Neural progenitor cell (in vitro differentiated cells): ENCODE measurements around the gene ERC2. TPM values are rescaled to one million over a fixed set of nuclear protein-coding genes. Genes with fewer than 3 reads are reported as not detected.

Source experiments
- DNase-seq: peaks from one replicate; pipeline ENCODE4 v3.0.0-alpha.2; 2016; ENCODE audit warnings: low spot score
- H2AFZ ChIP-seq: fragments of 200-600 bp; sonication (generic); replicated peaks from 2 replicates; pipeline ENCODE4 v1.6.1; 2016; ENCODE audit warnings: antibody characterized with exemption
- H3F3A ChIP-seq: fragments of 200-600 bp; sonication (generic); 2 replicates; pipeline ENCODE4 v1.6.1; 2016; ENCODE audit warnings: antibody characterized with exemption, low read depth
- H3K27ac ChIP-seq: fragments of 200-600 bp; sonication (generic); 2 replicates; pipeline ENCODE4 v1.5.1; 2016; ENCODE audit warnings: mild to moderate bottlenecking
- H3K27me3 ChIP-seq: fragments of 200-600 bp; sonication (generic); 2 replicates; pipeline ENCODE4 v1.6.1; 2016; ENCODE audit warnings: mild to moderate bottlenecking, moderate library complexity
- H3K36me3 ChIP-seq: fragments of 200-600 bp; sonication (generic); 2 replicates; pipeline ENCODE4 v1.5.1; 2016
- H3K4me1 ChIP-seq: fragments of 200-600 bp; sonication (generic); 2 replicates; pipeline ENCODE4 v1.6.1; 2016; ENCODE audit warnings: mixed run types
- H3K4me2 ChIP-seq: fragments of 200-600 bp; sonication (generic); 2 replicates; pipeline ENCODE4 v1.6.1; 2016
- H3K4me3 ChIP-seq: fragments of 200-600 bp; sonication (generic); 2 replicates; pipeline ENCODE4 v1.5.1; 2016
- H3K79me2 ChIP-seq: fragments of 200-600 bp; sonication (generic); 2 replicates; pipeline ENCODE4 v1.6.1; 2016; ENCODE audit warnings: low read depth
- H3K9ac ChIP-seq: fragments of 200-600 bp; sonication (generic); 2 replicates; pipeline ENCODE4 v1.6.1; 2016
- H3K9me3 ChIP-seq: fragments of 200-600 bp; sonication (generic); 2 replicates; pipeline ENCODE4 v1.5.1; 2016; ENCODE audit warnings: low read depth
- H4K20me1 ChIP-seq: fragments of 200-600 bp; sonication (generic); 2 replicates; pipeline ENCODE4 v1.6.1; 2016; ENCODE audit warnings: low read depth
- H3K27ac Mint-ChIP-seq: 3 replicates; pipeline ENCODE4 v1.8.0; 2021; ENCODE audit warnings: mixed read lengths
- H3K27me3 Mint-ChIP-seq: 2 replicates; pipeline ENCODE4 v1.8.0; 2022; ENCODE audit warnings: low read depth, mild to moderate bottlenecking, inconsistent platforms, moderate library complexity, mixed read lengths; ENCODE audit not compliant: insufficient read depth
- H3K36me3 Mint-ChIP-seq: 3 replicates; pipeline ENCODE4 v1.8.0; 2021; ENCODE audit warnings: mixed read lengths
- H3K4me1 Mint-ChIP-seq: 3 replicates; pipeline ENCODE4 v1.8.0; 2021; ENCODE audit warnings: mixed read lengths
- H3K4me3 Mint-ChIP-seq: 3 replicates; pipeline ENCODE4 v1.8.0; 2021; ENCODE audit warnings: mild to moderate bottlenecking, moderate library complexity, mixed read lengths
- H3K9me3 Mint-ChIP-seq: 3 replicates; pipeline ENCODE4 v1.8.0; 2020; ENCODE audit warnings: mixed read lengths
- EZH2 ChIP-seq: fragments of 200-600 bp; sonication (generic); IDR thresholded peaks from 2 replicates; pipeline ENCODE4 v1.6.1; 2017; ENCODE audit warnings: antibody characterized with exemption, mild to moderate bottlenecking, moderate library complexity
- EZH2phosphoT487 ChIP-seq: fragments of 200-600 bp; sonication (generic); IDR thresholded peaks from 2 replicates; pipeline ENCODE4 v1.6.1; 2017; ENCODE audit warnings: antibody characterized with exemption
- total RNA-seq: library from RNA; depleted of rRNA; stranded (reverse); fragments of >200 nt; gene quantifications from 2 replicates; pipeline ENCODE4 v1.2.3, GENCODE V29; 2015; ENCODE audit warnings: low replicate concordance
- TF ChIP-seq, protein P1 (sequence below): fragments of 200-600 bp; sonication (generic); IDR thresholded peaks from 2 replicates; pipeline ENCODE4 v1.5.1; 2017; ENCODE audit warnings: antibody characterized with exemption, mild to moderate bottlenecking

Gene ERC2
- total RNA-seq, 1 donor from 2014 or later: 24.8 TPM

DNA sequence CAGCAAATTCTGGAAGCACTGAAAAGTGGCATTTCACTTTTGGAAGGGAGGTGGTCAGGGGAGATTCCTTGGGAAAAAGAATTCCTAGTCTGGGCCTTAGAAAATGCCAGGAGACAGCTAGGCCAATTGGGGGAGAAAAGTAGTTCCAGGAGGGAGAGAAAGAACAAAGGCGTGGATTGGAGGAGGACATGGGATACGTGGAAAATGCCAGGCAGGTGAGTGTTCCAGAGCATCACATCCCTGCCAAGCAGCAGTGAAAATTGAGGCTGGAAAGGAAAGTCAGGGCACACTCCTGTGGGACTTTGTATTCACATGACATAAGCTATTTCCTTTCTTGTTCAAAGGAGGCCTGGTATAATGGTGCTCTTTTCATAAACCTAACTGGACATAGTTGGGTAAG lies 846.6 kb downstream of the ERC2 start:
- H3K27me3 Mint-ChIP-seq: peaks cover 4% of the 10 kb centered on the region
- Histone ChIP-seq H2AFZ (no peak overlapping the region), H3K4me2 (no peak overlapping the region), H3K9me3 (no peaks in the 10 kb centered on the region), H3K27me3 (no peaks in the 10 kb centered on the region), H3K36me3 (no peaks in the 10 kb centered on the region), H3K79me2 (no peaks in the 10 kb centered on the region), H3K9ac (no peak overlapping the region), H4K20me1 (no peaks in the 10 kb centered on the region), H3K4me1 (peaks cover 12% of the 10 kb centered on the region), H3K4me3 (no peak overlapping the region), H3K27ac (no peak overlapping the region), H3F3A (peaks cover 3% of the 10 kb centered on the region)
- no peaks in the 10 kb centered on the region for H3K9me3 Mint-ChIP-seq
- no peak overlapping the region for H3K4me3 Mint-ChIP-seq
- TF ChIP-seq EZH2 (no peak), EZH2phosphoT487 (no peak)
- TF ChIP-seq, protein P1, sequence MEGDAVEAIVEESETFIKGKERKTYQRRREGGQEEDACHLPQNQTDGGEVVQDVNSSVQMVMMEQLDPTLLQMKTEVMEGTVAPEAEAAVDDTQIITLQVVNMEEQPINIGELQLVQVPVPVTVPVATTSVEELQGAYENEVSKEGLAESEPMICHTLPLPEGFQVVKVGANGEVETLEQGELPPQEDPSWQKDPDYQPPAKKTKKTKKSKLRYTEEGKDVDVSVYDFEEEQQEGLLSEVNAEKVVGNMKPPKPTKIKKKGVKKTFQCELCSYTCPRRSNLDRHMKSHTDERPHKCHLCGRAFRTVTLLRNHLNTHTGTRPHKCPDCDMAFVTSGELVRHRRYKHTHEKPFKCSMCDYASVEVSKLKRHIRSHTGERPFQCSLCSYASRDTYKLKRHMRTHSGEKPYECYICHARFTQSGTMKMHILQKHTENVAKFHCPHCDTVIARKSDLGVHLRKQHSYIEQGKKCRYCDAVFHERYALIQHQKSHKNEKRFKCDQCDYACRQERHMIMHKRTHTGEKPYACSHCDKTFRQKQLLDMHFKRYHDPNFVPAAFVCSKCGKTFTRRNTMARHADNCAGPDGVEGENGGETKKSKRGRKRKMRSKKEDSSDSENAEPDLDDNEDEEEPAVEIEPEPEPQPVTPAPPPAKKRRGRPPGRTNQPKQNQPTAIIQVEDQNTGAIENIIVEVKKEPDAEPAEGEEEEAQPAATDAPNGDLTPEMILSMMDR: no peak
- no peaks in the 10 kb centered on the region for H3K36me3 Mint-ChIP-seq
- DNase-seq: no peak
- H3K4me1 Mint-ChIP-seq: peaks cover 15% of the 10 kb centered on the region
- no peak overlapping the region for H3K27ac Mint-ChIP-seq

DNA sequence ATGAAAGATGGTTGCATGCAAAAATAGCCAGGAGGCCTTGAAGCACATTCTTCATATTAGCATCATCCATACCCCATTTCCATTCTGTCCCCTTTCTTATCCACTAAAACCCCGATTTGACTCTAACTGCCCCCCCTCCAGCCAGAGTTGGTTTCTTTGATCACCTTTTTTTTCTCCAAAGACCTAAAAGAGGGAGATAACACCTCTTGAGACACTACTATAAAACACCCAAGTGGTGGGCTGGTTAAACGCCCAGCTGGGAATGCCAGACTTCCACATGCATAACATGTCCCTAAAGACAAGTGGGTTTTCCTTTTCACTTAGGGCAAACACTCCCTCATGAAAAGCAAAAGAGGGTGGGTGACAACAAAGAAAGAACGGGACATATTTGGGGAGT lies 847.2 kb downstream of the ERC2 start:
- no peak overlapping the region for H3K27ac ChIP-seq
- no peak overlapping the region for H3K4me3 Mint-ChIP-seq
- no peaks in the 10 kb centered on the region for H3K36me3 ChIP-seq
- DNase-seq: no peak
- peaks cover 9% of the 10 kb centered on the region for H3F3A ChIP-seq
- no peak overlapping the region for H3K4me3 ChIP-seq
- no peaks in the 10 kb centered on the region for H3K27me3 ChIP-seq
- no peak overlapping the region for H2AFZ ChIP-seq
- no peak overlapping the region for H3K4me2 ChIP-seq
- peaks cover 18% of the 10 kb centered on the region for H3K4me1 Mint-ChIP-seq
- peaks cover 4% of the 10 kb centered on the region for H3K27me3 Mint-ChIP-seq
- H3K79me2 ChIP-seq: no peaks in the 10 kb centered on the region
- H3K27ac Mint-ChIP-seq: no peak overlapping the region
- TF ChIP-seq EZH2phosphoT487 (no peak), EZH2 (no peak)
- TF ChIP-seq, protein P1: no peak
- H3K4me1 ChIP-seq: peaks cover 18% of the 10 kb centered on the region
- H3K9ac ChIP-seq: no peak overlapping the region
- H3K9me3 Mint-ChIP-seq: no peaks in the 10 kb centered on the region
- no peaks in the 10 kb centered on the region for H3K36me3 Mint-ChIP-seq
- H3K9me3 ChIP-seq: no peaks in the 10 kb centered on the region
- no peaks in the 10 kb centered on the region for H4K20me1 ChIP-seq

DNA sequence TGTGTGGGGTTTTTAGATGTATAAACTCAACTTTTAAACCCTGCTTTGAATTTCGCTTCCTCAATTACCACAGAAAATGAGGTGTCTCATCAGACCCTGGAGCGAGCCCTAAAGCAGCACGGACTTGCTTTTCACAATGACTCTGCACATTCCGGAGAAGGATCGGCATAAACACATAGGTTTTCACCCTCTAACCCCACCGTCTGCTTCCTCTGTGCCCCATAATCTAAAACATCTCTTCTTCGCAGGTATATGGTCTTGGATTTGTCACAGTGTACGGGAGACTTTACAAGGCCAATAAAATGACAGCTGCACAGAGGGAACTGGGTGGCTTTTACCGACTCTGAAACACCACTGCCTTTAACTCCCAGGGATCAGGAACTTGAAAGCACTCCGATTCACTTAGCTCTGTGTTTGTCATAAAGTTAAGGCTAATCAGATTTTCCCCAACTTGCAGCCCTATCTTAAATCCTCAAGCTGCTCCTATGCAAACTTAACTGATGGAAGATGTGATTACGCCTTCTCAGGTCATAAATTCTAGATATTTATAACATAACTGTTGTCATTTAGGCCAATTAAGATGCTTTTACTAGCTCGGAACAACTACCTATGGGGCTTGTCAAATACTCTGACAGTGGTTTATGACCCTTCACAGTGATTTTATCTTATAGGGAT lies 847.8 kb downstream of the ERC2 start:
- Histone ChIP-seq H3K9ac (no peak overlapping the region), H3K79me2 (no peaks in the 10 kb centered on the region), H2AFZ (no peak overlapping the region), H3K27me3 (no peaks in the 10 kb centered on the region), H3K36me3 (no peaks in the 10 kb centered on the region), H3K4me3 (no peak overlapping the region), H3F3A (peaks cover 14% of the 10 kb centered on the region), H3K4me1 (peaks cover 23% of the 10 kb centered on the region), H3K4me2 (no peak overlapping the region), H3K27ac (no peak overlapping the region), H3K9me3 (no peaks in the 10 kb centered on the region), H4K20me1 (no peaks in the 10 kb centered on the region)
- Mint-ChIP-seq H3K27me3 (peaks cover 4% of the 10 kb centered on the region), H3K36me3 (no peaks in the 10 kb centered on the region), H3K4me1 (peaks cover 23% of the 10 kb centered on the region), H3K9me3 (no peaks in the 10 kb centered on the region), H3K4me3 (no peak overlapping the region), H3K27ac (no peak overlapping the region)
- TF ChIP-seq, protein P1: no peak
- TF ChIP-seq EZH2: no peak
- TF ChIP-seq EZH2phosphoT487: no peak
- DNase-seq: no peak
